ENCODE results near the gene ADGRG4.

Gene ADGRG4

GRCh38 chrX:136322064-136322463 is 21.3 kb downstream of the ADGRG4 start:
- 96 to 100% methylated on average over 1 to 2 of the region's 2 CpGs for WGBS, 2 experiments
- H3K36me3 ChIP-seq (ENCODE audit: control insufficient read depth, insufficient read depth, low read length), result no peaks in the 10 kb centered on the region
- no peaks in the 10 kb centered on the region for H3K9me3 ChIP-seq (ENCODE audit: control insufficient read depth, low read length)
- no peak overlapping the region for H3K4me3 ChIP-seq (ENCODE audit: insufficient read depth, low read depth, low read length)
- H3K27ac ChIP-seq (ENCODE audit: insufficient read depth, low read depth, low read length, poor library complexity, severe bottlenecking), result no peak overlapping the region
- H3K4me1 ChIP-seq (ENCODE audit: control insufficient read depth, insufficient read depth, low read length), result no peaks in the 10 kb centered on the region
- no peaks in the 10 kb centered on the region for H3K27me3 ChIP-seq (ENCODE audit: control insufficient read depth, insufficient read depth, low read length, poor library complexity, severe bottlenecking)

GRCh38 chrX:136325377-136325776 is 24.6 kb downstream of the ADGRG4 start:
- no peaks in the 10 kb centered on the region for H3K27me3 ChIP-seq (ENCODE audit: control insufficient read depth, insufficient read depth, low read length, poor library complexity, severe bottlenecking)
- H3K27ac ChIP-seq (ENCODE audit: insufficient read depth, low read depth, low read length, poor library complexity, severe bottlenecking), result no peak overlapping the region
- H3K36me3 ChIP-seq (ENCODE audit: control insufficient read depth, insufficient read depth, low read length), result no peaks in the 10 kb centered on the region
- WGBS, 2 experiments, result 91 to 97% methylated on average over 4 of the region's 4 CpGs
- no peaks in the 10 kb centered on the region for H3K9me3 ChIP-seq (ENCODE audit: control insufficient read depth, low read length)
- H3K4me3 ChIP-seq (ENCODE audit: insufficient read depth, low read depth, low read length), result no peak overlapping the region
- H3K4me1 ChIP-seq (ENCODE audit: control insufficient read depth, insufficient read depth, low read length), result no peaks in the 10 kb centered on the region

GRCh38 chrX:136328933-136329332 is 28.2 kb downstream of the ADGRG4 start:
- Histone ChIP-seq H3K27me3 (ENCODE audit: control insufficient read depth, insufficient read depth, low read length, poor library complexity, severe bottlenecking) (no peaks in the 10 kb centered on the region), H3K9me3 (ENCODE audit: control insufficient read depth, low read length) (no peaks in the 10 kb centered on the region), H3K27ac (ENCODE audit: insufficient read depth, low read depth, low read length, poor library complexity, severe bottlenecking) (no peak overlapping the region), H3K36me3 (ENCODE audit: control insufficient read depth, insufficient read depth, low read length) (no peaks in the 10 kb centered on the region), H3K4me3 (ENCODE audit: insufficient read depth, low read depth, low read length) (no peak overlapping the region), H3K4me1 (ENCODE audit: control insufficient read depth, insufficient read depth, low read length) (no peaks in the 10 kb centered on the region)
- 69 to 84% methylated on average over 1 to 2 of the region's 2 CpGs for WGBS, 2 experiments

GRCh38 chrX:136336623-136337022 is 35.9 kb downstream of the ADGRG4 start:
- H3K4me1 ChIP-seq (ENCODE audit: control insufficient read depth, insufficient read depth, low read length), result no peaks in the 10 kb centered on the region
- no CpG with 5 or more reads among the region's 1 CpG for WGBS, 2 experiments
- no peak overlapping the region for H3K27ac ChIP-seq (ENCODE audit: insufficient read depth, low read depth, low read length, poor library complexity, severe bottlenecking)
- H3K36me3 ChIP-seq (ENCODE audit: control insufficient read depth, insufficient read depth, low read length), result no peaks in the 10 kb centered on the region
- no peaks in the 10 kb centered on the region for H3K9me3 ChIP-seq (ENCODE audit: control insufficient read depth, low read length)
- H3K27me3 ChIP-seq (ENCODE audit: control insufficient read depth, insufficient read depth, low read length, poor library complexity, severe bottlenecking), result no peaks in the 10 kb centered on the region
- H3K4me3 ChIP-seq (ENCODE audit: insufficient read depth, low read depth, low read length), result no peak overlapping the region

GRCh38 chrX:136339702-136340101 is 38.9 kb downstream of the ADGRG4 start:
- no CpG with 5 or more reads among the region's 1 CpG for WGBS, 2 experiments
- H3K4me1 ChIP-seq (ENCODE audit: control insufficient read depth, insufficient read depth, low read length), result no peaks in the 10 kb centered on the region
- H3K4me3 ChIP-seq (ENCODE audit: insufficient read depth, low read depth, low read length), result no peak overlapping the region
- H3K9me3 ChIP-seq (ENCODE audit: control insufficient read depth, low read length), result no peaks in the 10 kb centered on the region
- no peak overlapping the region for H3K27ac ChIP-seq (ENCODE audit: insufficient read depth, low read depth, low read length, poor library complexity, severe bottlenecking)
- H3K36me3 ChIP-seq (ENCODE audit: control insufficient read depth, insufficient read depth, low read length), result no peaks in the 10 kb centered on the region
- H3K27me3 ChIP-seq (ENCODE audit: control insufficient read depth, insufficient read depth, low read length, poor library complexity, severe bottlenecking), result no peaks in the 10 kb centered on the region

- Histone ChIP-seq H3K27ac (ENCODE audit: insufficient read depth, low read depth, low read length, poor library complexity, severe bottlenecking) (no peak overlapping the region), H3K36me3 (ENCODE audit: control insufficient read depth, insufficient read depth, low read length) (no peaks in the 10 kb centered on the region), H3K27me3 (ENCODE audit: control insufficient read depth, insufficient read depth, low read length, poor library complexity, severe bottlenecking) (no peaks in the 10 kb centered on the region), H3K4me3 (ENCODE audit: insufficient read depth, low read depth, low read length) (no peak overlapping the region), H3K9me3 (ENCODE audit: control insufficient read depth, low read length) (no peaks in the 10 kb centered on the region), H3K4me1 (ENCODE audit: control insufficient read depth, insufficient read depth, low read length) (no peaks in the 10 kb centered on the region)
These were observed 43.6 kb downstream of the ADGRG4 start for GRCh38 chrX:136344320-136344719.

GRCh38 chrX:136346506-136346905 is 45.7 kb downstream of the ADGRG4 start:
- WGBS, 2 experiments, result 80 to 83% methylated on average over 2 of the region's 2 CpGs
- Histone ChIP-seq H3K9me3 (ENCODE audit: control insufficient read depth, low read length) (no peaks in the 10 kb centered on the region), H3K4me1 (ENCODE audit: control insufficient read depth, insufficient read depth, low read length) (no peaks in the 10 kb centered on the region)

GRCh38 chrX:136347706-136348105 is 46.9 kb downstream of the ADGRG4 start:
- WGBS, 2 experiments, result 67 to 73% methylated on average over 1 of the region's 1 CpG

More at GRCh38 chrX:136346506-136346905, 45.7 kb downstream of the ADGRG4 start:
- H3K27me3 ChIP-seq (ENCODE audit: control insufficient read depth, insufficient read depth, low read length, poor library complexity, severe bottlenecking), result no peaks in the 10 kb centered on the region
- H3K4me3 ChIP-seq (ENCODE audit: insufficient read depth, low read depth, low read length), result no peak overlapping the region
- no peak overlapping the region for H3K27ac ChIP-seq (ENCODE audit: insufficient read depth, low read depth, low read length, poor library complexity, severe bottlenecking)
- H3K36me3 ChIP-seq (ENCODE audit: control insufficient read depth, insufficient read depth, low read length), result no peaks in the 10 kb centered on the region

GRCh38 chrX:136353526-136354093 is 52.8 kb downstream of the ADGRG4 start:
- H3K27me3 ChIP-seq (ENCODE audit: control insufficient read depth, insufficient read depth, low read length, poor library complexity, severe bottlenecking), result no peaks in the 10 kb centered on the region
- H3K4me3 ChIP-seq (ENCODE audit: insufficient read depth, low read depth, low read length), result no peak overlapping the region
- H3K36me3 ChIP-seq (ENCODE audit: control insufficient read depth, insufficient read depth, low read length), result no peaks in the 10 kb centered on the region
- H3K9me3 ChIP-seq (ENCODE audit: control insufficient read depth, low read length), result no peaks in the 10 kb centered on the region
- H3K4me1 ChIP-seq (ENCODE audit: control insufficient read depth, insufficient read depth, low read length), result no peaks in the 10 kb centered on the region
- WGBS, 2 experiments, result 93% methylated on average over 4 of the region's 4 CpGs
- no peak overlapping the region for H3K27ac ChIP-seq (ENCODE audit: insufficient read depth, low read depth, low read length, poor library complexity, severe bottlenecking)

More at GRCh38 chrX:136347706-136348105, 46.9 kb downstream of the ADGRG4 start:
- no peaks in the 10 kb centered on the region for H3K9me3 ChIP-seq (ENCODE audit: control insufficient read depth, low read length)
- H3K27me3 ChIP-seq (ENCODE audit: control insufficient read depth, insufficient read depth, low read length, poor library complexity, severe bottlenecking), result no peaks in the 10 kb centered on the region
- no peak overlapping the region for H3K27ac ChIP-seq (ENCODE audit: insufficient read depth, low read depth, low read length, poor library complexity, severe bottlenecking)
- no peaks in the 10 kb centered on the region for H3K4me1 ChIP-seq (ENCODE audit: control insufficient read depth, insufficient read depth, low read length)
- no peak overlapping the region for H3K4me3 ChIP-seq (ENCODE audit: insufficient read depth, low read depth, low read length)
- H3K36me3 ChIP-seq (ENCODE audit: control insufficient read depth, insufficient read depth, low read length), result no peaks in the 10 kb centered on the region

- Histone ChIP-seq H3K4me1 (ENCODE audit: control insufficient read depth, insufficient read depth, low read length) (no peaks in the 10 kb centered on the region), H3K4me3 (ENCODE audit: insufficient read depth, low read depth, low read length) (no peak overlapping the region), H3K9me3 (ENCODE audit: control insufficient read depth, low read length) (no peaks in the 10 kb centered on the region), H3K27me3 (ENCODE audit: control insufficient read depth, insufficient read depth, low read length, poor library complexity, severe bottlenecking) (no peaks in the 10 kb centered on the region), H3K27ac (ENCODE audit: insufficient read depth, low read depth, low read length, poor library complexity, severe bottlenecking) (no peak overlapping the region), H3K36me3 (ENCODE audit: control insufficient read depth, insufficient read depth, low read length) (no peaks in the 10 kb centered on the region)
- WGBS, 2 experiments, result 89 to 95% methylated on average over 4 of the region's 4 CpGs
These were observed 53.4 kb downstream of the ADGRG4 start for GRCh38 chrX:136354201-136354600.

- Histone ChIP-seq H3K27me3 (ENCODE audit: control insufficient read depth, insufficient read depth, low read length, poor library complexity, severe bottlenecking) (no peaks in the 10 kb centered on the region), H3K4me1 (ENCODE audit: control insufficient read depth, insufficient read depth, low read length) (no peaks in the 10 kb centered on the region), H3K4me3 (ENCODE audit: insufficient read depth, low read depth, low read length) (no peak overlapping the region), H3K36me3 (ENCODE audit: control insufficient read depth, insufficient read depth, low read length) (no peaks in the 10 kb centered on the region), H3K27ac (ENCODE audit: insufficient read depth, low read depth, low read length, poor library complexity, severe bottlenecking) (no peak overlapping the region), H3K9me3 (ENCODE audit: control insufficient read depth, low read length) (no peaks in the 10 kb centered on the region)
- 86 to 95% methylated on average over 4 of the region's 5 CpGs for WGBS, 2 experiments
These were observed 68.6 kb downstream of the ADGRG4 start for GRCh38 chrX:136369377-136369776.
